ENCODE results near the gene TBC1D13. TPM values are rescaled to one million over a fixed set of nuclear protein-coding genes. Genes with fewer than 3 reads are reported as not detected.

TBC1D13 gene
- total and polyA plus RNA-seq, 9 of the 15 experiments (the other 6 are each of a cell fraction or from before 2014, with no cell fraction given) = 2.3 to 28.7 (median 11.4) TPM

- peak; percentile 85 for TF ChIP-seq ZNF395 (CRISPR knock-in tag; IDR thresholded peaks at IDR 0.05)
- no peak; the same call in 1 of the 2 replicates for TF ChIP-seq ZNF707 (CRISPR knock-in tag; conservative IDR thresholded peaks at IDR 0.05)
- no peak for TF ChIP-seq EZH2 (IDR thresholded peaks at IDR 0.05; ENCODE audit: borderline replicate concordance, low read depth, low read length)
- no peak for TF ChIP-seq LEF1 (IDR thresholded peaks at IDR 0.05)
- peak; percentile 71 to 72; a peak in 3 of 4 replicates for TF ChIP-seq FOXA3 (CRISPR knock-in tag; conservative IDR thresholded peaks at IDR 0.05 in 1 of 2, IDR thresholded peaks at IDR 0.05 in 1 of 2)
- TF ChIP-seq FOXP4 (CRISPR knock-in tag; IDR thresholded peaks at IDR 0.05; ENCODE audit: borderline replicate concordance) = peak; percentile 72; the same call in 1 of the 2 replicates
- no peak for TF ChIP-seq DNMT1 (IDR thresholded peaks at IDR 0.05)
- TF ChIP-seq ZNF764 (CRISPR knock-in tag; IDR thresholded peaks at IDR 0.05; ENCODE audit: low read depth) = 0 out of 2 replicates have a peak, but pooled peaks have one; percentile 28
- peak; percentile 99 for TF ChIP-seq ZNF740 (CRISPR knock-in tag; IDR thresholded peaks at IDR 0.05)
- peak in 1 of 2 experiments; percentile 97; a peak in 2 of 4 replicates for TF ChIP-seq ZNF740 (tag; IDR thresholded peaks at IDR 0.05)
- no peak for TF ChIP-seq ZNF311 (CRISPR knock-in tag; IDR thresholded peaks at IDR 0.05)
- TF ChIP-seq YY1 (IDR thresholded peaks at IDR 0.05; ENCODE audit: borderline replicate concordance in 1 of 3, control insufficient read depth in 1 of 3, extremely low read depth in 1 of 3, insufficient read depth in 3 of 3, insufficient read length in 1 of 3, insufficient replicate concordance in 2 of 3, low read depth in 1 of 3, low read length in 2 of 3) = peak in 2 of 3 experiments; percentile 80 to 83
- TF ChIP-seq USF1 (CRISPR knock-in tag; IDR thresholded peaks at IDR 0.05) = peak; percentile 10; the same call in 1 of the 2 replicates
- peak; percentile 85 for TF ChIP-seq POLR2A (conservative IDR thresholded peaks at IDR 0.05)
- peak; percentile 3 for TF ChIP-seq GTF3C2 (IDR thresholded peaks at IDR 0.05; ENCODE audit: borderline replicate concordance, extremely low read depth, insufficient read length)
- no peak for TF ChIP-seq ZNF165 (CRISPR knock-in tag; IDR thresholded peaks at IDR 0.05; ENCODE audit: borderline replicate concordance)
- no peak for TF ChIP-seq ZNF253 (CRISPR knock-in tag; conservative IDR thresholded peaks at IDR 0.05)
- no peak for TF ChIP-seq PHB (CRISPR knock-in tag; IDR thresholded peaks at IDR 0.05)
Measured at GRCh38 chr9:128771745-128772519, 15.1 kb upstream of the TBC1D13 start, which contains the start of gene ZER1 (continued).
